Middle frontal gyrus (tissue), 1 donor: Measurements from ENCODE around the gene MOK.

Source experiments
- DNase-seq: peaks from one replicate; pipeline ENCODE4 v3.0.0-alpha.2; 2015; ENCODE audit warnings: low spot score; ENCODE audit errors: extremely low spot score

The MOK gene

GRCh38 chr14:102285106-102285505, 19.9 kb downstream of the MOK start:
- DNase-seq, result no peak

GRCh38 chr14:102283631-102284129, 21.3 kb downstream of the MOK start:
- DNase-seq, result no peak

- DNase-seq, result no peak
These were observed 22.1 kb downstream of the MOK start for GRCh38 chr14:102282751-102283465.

GRCh38 chr14:102280376-102280962, 24.5 kb downstream of the MOK start:
- DNase-seq, result no peak

- DNase-seq, result no peak
These were observed 25.1 kb downstream of the MOK start for GRCh38 chr14:102279688-102280348.

GRCh38 chr14:102279282-102279681, 25.7 kb downstream of the MOK start:
- no peak for DNase-seq

- no peak for DNase-seq
These were observed 26.4 kb downstream of the MOK start for GRCh38 chr14:102278631-102278935.

- no peak for DNase-seq
These were observed 26.9 kb downstream of the MOK start for GRCh38 chr14:102277874-102278630.

GRCh38 chr14:102275866-102276265, 29.1 kb downstream of the MOK start:
- no peak for DNase-seq

GRCh38 chr14:102272392-102272791, 32.6 kb downstream of the MOK start:
- no peak for DNase-seq

- DNase-seq, result no peak
These were observed 40.2 kb downstream of the MOK start for GRCh38 chr14:102264775-102265174.

GRCh38 chr14:102264355-102264754, 40.6 kb downstream of the MOK start:
- DNase-seq, result no peak

GRCh38 chr14:102262929-102263462, 42.0 kb downstream of the MOK start:
- no peak for DNase-seq

GRCh38 chr14:102258136-102258535, 46.8 kb downstream of the MOK start:
- no peak for DNase-seq

GRCh38 chr14:102256716-102257115, 48.2 kb downstream of the MOK start:
- no peak for DNase-seq

GRCh38 chr14:102255401-102256190, 49.4 kb downstream of the MOK start:
- no peak for DNase-seq

GRCh38 chr14:102252834-102253801, 51.8 kb downstream of the MOK start:
- DNase-seq, result no peak

GRCh38 chr14:102251161-102251560, 53.8 kb downstream of the MOK start:
- no peak for DNase-seq

GRCh38 chr14:102250636-102251035, 54.3 kb downstream of the MOK start:
- no peak for DNase-seq

GRCh38 chr14:102249981-102250380, 55.0 kb downstream of the MOK start:
- DNase-seq, result no peak
